Measurements from ENCODE around the gene NAP1L5.

The NAP1L5 gene, protein sequence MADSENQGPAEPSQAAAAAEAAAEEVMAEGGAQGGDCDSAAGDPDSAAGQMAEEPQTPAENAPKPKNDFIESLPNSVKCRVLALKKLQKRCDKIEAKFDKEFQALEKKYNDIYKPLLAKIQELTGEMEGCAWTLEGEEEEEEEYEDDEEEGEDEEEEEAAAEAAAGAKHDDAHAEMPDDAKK

DNA sequence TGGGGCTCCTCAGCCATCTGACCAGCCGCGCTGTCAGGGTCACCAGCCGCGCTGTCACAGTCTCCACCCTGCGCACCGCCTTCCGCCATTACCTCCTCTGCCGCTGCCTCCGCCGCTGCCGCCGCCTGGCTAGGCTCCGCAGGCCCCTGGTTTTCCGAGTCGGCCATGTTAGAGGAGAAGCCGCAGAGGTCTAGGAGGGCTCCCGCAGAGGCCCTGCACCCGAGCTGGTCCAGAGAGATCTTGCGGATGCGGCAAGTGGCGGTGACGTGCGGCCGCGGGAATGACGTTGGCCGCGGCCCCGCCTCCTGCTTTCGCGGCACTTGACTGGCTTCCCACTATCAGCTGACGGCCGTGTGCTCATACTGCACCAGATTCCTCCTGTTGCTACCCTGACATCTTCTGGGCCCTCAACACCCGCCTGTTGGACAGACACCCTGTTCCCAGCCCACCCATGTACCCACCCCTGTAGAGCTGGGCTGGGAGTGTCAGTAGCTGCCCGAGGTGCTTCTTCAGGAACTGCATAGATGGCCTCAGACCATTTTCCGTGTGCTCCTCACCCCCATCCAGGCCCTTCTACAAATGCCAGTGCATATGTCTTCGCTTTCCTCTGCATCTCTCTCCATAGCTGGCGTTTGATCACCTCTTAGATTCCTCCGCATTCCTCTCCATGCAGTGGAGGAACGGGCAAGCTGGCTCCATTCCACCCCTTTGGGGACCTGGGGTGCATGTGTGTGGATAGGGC is at the start of gene NAP1L5:
Gene NAP1L5, minus strand, starts transcription at position 242 of the 742 bp plus-strand sequence. Its CDS starts 75 bp downstream, at position 167.
- DNase-seq, result peak; percentile 55

DNA sequence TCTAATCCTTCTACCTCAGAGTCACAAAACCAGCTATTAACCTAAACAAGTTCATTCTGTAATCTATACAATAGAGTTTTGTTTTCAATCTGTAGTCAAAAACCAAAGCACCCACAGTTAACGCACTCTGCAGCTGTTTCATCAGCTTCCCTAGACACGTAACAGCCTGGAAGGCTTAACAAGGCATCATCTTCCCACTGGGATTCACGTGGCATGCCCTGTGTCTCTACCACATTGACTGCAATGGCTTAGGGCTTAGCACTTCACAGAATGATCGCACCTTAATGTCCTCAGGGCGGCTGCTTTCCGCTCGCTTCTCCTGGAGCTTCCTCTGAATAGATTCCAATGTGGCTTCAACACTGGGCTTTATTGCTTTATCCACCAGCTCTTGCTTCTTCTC is 49.7 kb upstream of the NAP1L5 start:
- no peak for DNase-seq

DNA sequence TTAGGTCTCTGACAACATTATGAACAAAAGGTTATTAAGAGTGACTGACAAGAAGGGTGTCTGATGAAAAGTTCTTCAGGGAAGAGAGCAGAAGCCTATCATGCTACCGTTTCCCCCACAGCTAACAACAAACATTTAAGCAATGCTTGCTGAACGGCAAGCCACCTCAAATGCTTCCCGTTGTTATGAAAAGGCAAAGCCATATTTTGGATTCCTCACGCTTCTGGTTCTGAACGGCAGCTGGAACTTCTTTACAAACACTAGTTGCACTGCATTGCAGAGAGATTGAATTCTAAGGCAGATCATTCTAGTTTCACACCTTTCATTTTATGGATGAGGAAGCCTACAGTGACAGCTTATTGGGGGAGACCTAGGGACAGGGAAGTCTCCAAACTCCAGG is 48.6 kb upstream of the NAP1L5 start:
- DNase-seq, result no peak

DNA sequence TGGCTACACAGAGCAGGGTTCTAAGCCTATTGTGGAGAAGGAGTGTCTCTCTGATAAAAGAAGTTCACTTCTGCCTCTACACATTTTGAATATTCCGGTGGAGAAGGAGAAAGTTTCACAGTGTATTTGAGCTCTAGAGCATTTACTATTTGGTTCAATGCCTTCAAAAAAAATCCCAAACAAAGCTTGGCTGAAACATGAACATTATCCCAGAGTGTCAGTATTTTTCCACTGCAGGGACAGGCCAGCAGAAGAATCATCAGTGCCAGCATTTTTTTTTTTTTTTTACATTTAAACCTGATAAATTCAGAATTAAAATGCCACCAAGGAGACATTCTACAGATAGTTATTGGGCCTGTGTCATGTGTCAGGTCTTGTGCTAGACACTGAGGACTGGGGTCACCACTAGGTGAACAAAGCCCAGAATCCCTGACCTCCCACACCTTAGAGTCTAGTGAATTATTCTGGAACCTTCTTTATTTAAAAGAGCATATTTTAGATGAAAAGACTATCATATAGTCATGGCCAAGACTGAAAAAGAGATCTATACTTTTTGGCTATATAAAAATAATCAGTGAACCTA is 48.0 kb upstream of the NAP1L5 start:
- DNase-seq, result no peak

DNA sequence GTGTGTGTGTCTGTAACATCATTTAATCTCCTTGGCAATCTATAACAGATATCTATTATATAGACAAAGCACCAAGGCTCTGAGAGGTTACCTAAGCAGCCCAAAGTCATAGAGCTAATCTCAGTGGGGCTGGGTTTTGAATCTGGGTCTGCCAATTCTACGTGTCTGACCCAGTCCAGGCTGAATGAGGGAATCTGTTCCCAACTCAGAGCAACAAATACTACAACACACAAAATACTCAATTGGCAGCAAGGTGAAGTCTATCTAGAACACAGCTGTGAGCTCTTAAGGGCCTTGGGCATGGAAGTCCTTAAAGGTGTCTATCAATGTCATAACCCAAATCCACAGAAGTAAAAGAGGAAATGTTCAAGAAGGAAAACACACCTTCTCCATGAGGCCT is 47.5 kb upstream of the NAP1L5 start:
- DNase-seq, result no peak

DNA sequence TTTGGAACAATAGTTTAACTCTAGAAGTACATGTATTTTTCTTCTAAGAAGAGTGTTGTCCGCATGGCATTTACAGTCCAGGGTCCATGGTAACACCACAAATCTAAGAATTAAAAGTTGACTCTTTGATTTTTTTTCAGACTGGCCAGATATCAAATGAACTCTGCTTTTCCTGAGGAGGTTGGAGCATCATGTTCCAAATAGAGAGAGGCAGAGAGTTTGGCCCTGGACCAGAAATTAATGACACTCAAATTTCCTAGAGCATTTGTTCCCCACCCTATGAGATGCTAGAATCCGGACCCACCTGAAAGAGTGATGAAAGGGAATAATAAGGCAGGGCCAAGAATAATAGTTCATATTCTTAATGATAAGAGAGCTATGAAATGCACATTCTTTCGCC is 47.0 kb upstream of the NAP1L5 start:
- no peak for DNase-seq

DNA sequence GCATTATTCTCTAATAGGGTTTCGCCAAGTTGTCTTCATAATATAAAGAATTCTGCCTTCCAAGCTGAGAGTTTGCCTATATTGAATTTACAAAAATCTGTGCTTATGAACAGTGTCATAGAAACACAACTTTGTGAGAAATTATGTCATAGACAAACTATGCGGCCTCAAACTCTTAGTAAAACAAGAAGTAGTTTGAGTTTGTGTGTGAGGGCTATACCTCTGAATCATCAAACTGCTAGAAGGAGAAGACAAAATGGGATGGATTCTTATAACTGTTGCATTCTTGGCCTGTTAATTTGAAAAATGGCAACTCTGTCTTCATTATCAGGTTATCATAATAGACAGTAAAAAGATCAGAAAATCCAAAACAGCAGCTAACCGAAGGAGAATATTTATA is 46.1 kb upstream of the NAP1L5 start:
- no peak for DNase-seq

DNA sequence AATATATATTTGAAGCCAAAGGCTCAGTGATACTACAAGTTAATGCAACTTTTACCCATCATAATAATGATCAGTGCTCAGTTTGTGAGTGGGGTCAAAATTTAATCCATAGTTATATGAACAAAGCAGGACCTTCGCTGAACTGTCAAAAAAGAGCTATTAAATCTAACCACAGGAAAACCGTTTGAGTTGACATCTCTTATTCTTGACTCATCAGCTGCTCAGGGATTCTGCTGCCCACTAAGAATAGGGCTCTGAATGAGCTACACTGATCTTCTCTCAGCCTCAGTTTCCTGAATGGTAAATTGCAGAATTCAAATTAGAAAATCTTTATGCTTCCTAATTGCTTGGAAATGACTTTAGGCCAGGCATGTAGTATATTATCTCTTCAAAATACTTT is 44.9 kb upstream of the NAP1L5 start:
- DNase-seq, result no peak

DNA sequence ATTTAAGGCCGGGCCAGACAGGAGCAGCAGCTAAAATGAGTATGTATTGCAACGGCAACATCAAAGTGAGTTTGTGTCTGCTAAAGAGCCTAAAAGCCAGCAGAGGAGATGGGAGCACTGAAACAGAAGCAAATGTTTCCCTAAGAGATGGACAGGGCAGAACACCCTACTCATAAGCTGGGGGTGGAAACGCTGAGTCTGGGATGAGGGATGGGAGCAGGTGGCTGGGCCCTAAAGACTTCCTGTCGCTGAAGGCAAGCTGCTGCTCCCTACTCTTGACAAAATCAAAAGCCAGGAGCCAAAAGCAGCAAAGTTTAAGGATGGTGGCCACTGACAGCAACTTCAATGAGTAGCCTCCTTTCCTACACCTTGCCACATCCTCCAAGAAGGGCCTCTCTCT is 40.6 kb upstream of the NAP1L5 start:
- DNase-seq, result no peak

DNA sequence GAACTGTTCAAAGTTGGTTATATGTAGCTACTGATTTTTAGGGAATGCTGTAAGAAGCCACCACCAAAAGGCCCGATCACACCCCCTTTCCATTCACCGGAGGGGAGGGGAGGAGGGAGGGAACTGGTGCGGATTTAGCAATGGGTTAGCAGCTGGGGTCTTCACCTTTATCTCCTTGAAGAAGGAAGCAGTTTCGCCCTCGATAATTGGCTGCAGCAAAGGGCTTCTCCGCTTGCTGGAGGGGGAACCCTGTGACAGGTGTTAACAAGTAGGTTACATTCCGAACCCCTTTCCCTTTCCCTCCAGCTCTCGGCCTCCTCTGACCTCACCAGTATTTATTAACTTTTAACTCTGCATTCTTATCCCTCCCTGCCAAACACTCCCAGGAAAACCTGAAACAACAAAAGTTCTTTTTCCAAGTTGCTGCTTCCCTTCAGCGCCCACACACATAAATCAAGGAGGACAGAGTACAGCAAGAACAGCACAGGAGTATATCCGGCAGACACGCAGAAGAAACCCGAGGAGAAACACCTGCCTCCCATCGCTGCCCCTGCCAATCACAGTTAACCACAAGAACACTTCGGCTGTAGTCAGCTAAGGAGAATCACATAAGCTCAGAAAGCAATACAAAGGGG is 39.8 kb upstream of the NAP1L5 start:
- DNase-seq, result peak; percentile 8

DNA sequence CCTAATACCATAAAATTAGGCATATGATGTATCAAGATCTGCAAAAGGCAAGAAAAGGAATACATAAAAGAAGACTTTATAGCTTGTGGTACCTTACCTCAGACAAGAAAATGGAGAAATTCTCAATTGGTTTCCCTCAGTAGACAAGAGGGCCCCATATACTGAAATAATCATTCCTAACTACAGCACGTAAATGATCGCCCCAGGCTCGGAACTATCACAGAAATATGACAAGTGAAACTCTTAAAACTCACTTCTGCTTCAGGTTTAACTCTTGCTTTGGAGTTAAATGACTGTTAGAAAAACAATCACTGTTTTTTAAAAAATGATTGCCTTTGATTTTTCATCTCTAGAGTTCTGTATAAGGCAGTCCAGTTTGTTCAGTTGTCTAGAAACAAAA is 38.6 kb upstream of the NAP1L5 start:
- DNase-seq, result no peak

DNA sequence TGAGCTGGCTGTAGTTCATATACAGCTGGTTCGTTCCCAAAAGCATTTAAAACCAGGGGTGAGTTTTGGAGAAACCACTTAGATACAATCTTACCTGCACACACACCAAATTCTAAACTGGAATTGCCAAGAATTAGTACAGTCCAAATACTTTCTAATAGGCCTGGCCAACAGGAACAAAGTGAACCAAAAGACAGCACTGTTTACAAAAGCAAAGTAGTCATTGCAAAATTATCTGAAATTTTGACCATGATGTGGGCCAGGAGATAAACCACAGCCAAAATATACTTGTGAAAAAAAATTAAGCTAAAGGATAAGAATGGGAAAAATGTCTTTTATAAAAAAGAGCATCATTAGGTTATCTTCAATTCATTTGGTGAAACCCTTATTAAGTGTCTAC is 37.9 kb upstream of the NAP1L5 start:
- no peak for DNase-seq

DNA sequence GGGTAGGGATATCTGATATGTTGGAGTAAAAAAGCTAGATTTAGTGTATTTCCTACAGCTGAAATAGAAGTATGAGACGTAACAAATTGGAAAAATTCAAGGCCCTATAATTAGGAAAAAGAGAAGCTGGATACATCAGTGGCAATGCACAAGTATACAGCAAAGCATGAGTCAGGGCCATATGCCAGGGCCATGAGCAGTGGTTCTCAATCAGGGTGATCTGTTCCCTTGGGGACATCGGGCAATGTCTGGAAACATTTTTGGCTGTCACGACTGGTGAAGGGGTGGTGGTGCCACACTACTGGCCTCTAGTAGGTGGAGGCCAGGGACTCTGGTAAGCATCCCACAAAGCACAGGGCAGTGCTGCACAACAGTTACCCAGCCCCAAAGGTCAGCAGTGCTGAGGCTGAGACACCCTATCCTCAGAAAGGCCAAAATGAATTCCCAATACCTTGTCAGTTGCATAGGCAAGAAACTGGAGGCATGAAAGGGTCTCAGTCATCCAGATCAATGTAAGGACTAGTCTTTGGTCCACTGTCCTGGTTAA is 36.8 kb upstream of the NAP1L5 start:
- DNase-seq, result no peak

DNA sequence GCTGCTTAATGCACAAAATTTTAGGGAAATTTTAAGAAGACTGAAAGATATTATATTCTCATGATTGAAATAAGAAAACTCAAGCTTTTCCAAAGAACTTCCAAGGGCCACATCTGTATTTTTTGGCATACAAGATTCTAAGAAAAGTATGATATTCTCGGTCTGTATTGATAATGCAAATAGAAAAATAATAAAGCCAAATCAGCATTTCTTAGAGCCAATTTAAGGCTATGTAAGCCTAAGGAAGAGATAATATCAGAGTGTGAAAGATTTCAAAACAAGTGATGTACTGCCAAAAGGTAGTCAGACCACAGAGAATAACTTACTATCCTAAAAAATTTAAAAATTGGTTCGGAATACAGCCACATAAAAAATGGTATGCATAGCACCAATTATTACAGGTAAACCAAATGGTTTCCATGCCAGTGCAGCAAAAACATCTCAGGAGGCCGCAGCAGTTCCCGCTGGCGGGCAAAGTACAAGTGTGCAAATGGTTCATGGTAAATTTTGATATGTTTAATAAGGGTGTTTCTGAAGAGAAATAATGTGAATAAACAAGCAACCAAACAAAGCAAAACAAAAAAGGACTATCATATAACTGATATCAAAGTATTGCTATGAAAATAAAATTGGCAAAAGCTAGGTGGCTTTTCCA is 35.2 kb upstream of the NAP1L5 start:
- no peak for DNase-seq

DNA sequence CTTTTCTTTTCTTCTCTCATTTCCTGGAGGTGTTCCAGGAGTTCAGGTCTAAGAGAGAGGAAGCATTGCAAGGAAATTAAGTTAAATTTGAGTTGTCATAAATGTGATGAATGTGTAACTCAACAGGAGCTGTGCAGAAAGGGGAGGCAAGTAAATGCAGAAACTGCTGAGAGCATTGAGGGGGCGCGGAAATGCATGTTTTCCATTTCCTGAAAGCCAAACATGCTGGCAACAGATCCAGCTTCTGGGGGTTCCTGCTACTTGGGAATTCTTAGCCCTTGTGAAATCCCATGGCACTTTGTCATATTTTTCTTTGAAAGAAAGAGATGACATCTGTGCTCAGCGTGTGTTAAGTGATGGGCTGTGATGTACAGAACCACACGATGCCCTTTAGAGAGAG is 33.8 kb upstream of the NAP1L5 start:
- DNase-seq, result no peak

DNA sequence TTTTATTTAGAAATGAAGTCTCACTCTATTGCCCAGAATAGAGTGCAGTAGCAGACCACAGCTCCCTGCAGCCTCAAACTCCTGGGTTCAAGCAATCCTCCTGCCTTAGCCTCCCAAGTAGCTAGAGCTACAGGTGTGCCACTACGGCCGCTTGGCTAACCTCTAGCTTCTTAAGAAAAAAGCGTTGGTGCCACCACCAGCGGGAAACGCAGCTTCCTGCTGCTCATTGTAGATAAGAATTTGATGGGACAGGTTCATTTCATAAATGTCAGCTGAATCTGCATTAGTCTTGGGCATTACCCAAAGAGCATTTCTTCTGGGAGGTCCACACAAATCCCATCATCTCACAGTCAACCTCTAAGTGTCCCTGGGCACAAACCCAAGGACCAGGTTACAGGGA is 33.2 kb upstream of the NAP1L5 start:
- DNase-seq, result no peak

DNA sequence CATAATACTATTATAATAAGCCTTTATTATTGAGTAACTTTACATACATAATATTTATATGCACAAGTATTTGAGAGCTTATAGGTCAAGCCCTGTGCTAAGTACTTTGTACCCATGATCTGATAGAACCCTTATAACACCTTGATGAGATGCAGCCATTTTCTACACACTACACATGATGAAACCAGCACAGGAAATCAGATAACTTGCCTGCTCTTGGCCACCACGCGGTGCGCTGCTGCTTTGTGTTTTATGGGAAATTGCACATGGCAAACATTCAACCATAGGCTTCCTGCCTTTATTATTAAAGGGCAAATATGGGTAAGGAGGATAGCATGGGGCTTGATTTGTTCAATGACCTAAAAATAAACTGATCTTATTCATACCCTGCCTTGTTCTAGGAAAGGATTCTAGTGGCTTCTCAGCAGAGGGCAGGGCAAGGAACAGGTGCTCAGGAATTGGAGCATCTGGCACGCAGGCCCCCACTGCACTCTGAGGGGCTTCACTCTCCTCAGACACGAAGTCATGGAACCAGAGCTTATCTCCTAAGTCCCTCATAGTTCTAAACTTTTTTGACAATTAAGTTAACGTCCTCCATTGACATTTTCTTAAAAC is 31.6 kb upstream of the NAP1L5 start:
- no peak for DNase-seq

DNA sequence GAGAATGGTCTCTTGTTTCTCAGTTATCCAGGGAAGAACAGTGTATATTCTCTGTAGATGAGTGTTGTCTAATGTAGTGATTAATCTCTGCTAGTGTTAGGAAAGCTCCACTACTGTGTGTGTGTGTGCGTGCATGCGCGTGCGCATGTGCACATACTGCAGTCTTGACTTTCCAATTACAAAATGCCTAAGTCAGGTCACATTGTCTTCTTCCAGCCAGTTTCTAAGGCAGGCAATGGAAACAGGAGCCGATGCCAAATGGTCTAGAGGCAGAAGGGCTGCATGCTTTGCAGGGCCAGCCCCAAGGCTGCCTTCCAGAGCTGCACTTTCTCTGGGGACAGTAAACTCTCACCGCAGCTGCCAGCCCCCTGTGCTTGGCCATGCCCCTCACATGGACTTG is 30.5 kb upstream of the NAP1L5 start:
- no peak for DNase-seq

DNA sequence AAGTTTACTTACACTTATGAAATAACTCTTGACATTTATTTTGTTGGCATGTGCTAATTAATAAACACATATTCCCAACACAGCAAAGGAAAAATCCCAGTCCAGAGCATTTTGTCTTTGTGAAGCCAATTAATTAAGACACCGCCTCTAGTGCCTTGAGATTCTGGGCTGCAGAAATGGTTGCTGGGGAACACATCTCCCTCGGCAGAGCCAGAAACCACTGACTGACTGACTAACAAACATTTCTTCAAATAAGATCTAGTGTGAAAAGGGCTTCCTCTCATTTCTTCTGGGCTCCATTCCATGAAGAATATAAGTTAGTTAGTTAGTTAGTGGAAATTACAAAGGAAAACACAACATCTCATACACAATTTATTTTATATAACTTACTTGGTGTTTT is 28.4 kb upstream of the NAP1L5 start:
- no peak for DNase-seq

DNA sequence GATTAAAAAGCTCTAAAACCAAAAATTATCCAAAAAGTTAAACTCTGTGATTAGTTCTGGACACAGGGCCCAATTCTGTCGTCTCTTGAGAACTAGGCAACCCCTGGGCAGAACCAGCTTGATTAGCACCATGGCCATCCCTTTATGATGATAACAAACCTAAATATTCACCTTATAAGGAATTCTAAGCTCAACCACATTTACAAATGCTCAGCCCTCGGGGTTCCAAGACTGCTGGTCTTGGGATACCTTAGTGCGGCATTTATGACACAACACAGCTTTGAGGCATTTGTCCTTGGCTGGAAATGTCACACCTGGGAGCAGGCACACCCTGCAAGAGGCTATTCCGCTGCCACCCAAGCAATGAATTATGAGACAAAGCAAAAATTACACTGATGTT is 27.5 kb upstream of the NAP1L5 start:
- no peak for DNase-seq

DNA sequence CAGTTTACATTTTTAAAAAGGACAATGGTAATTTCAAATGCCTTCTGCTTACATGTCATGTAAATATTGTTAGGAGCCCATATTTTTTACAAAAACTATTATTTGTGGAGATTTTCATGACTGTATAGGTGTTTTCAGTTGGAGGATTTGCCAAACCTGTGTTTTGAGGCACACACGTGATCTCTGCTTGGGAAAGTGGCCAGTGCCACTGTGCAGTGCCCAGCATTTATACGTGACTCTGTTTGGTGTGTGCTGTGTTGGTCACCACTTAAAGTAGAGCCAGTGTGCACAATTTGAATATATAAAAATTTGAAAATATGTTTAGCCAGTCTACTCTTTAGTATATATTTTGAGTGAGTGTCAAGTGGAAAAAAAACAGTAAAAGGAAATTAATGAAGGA is 26.8 kb upstream of the NAP1L5 start:
- no peak for DNase-seq

DNA sequence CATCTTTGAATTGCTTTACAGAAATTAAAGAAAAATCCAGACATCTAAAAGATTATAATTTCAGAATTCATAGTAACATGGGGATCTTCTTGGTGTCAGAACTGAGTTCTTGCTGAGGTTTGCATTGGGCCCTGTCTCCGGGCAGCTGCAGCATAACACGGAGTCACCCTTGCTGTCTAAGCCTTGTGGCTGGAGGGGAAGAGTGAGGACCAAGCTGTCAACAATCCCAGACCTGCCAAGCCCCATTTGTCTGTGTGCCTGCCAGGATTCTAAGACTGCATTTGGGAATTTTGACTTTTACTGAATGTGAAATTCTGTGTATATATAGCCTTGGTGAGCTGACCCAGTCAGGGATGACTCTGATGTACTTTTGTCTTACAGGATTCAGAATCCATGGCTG is 25.2 kb upstream of the NAP1L5 start:
- no peak for DNase-seq

DNA sequence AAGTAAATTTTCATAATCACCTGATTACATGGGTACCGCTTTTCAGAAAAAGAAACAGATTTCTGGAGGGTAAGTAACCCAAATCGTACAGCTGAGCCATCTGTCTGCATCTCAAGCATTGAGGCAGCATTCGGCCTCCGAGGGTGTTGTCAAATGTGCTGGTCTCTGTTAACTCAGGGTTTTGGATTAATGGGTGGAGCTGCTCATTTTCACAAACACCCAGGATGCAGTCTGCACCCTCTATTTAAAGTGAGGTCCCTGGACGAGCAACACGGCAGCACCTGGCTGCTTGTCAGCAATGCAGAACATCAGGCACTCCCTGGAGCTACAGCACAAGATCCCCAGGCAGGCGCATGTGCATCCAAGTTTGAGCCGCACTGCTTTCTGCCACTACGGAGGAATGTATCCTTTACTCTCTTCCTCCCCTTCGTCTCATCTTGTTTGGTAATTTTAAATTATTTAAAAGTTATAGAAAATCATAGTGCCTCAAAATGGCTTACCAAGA is 24.7 kb upstream of the NAP1L5 start:
- DNase-seq, result no peak

All from stimulated activated CD4-positive, alpha-beta T cell treated with anti-CD3 and anti-CD28 coated beads, Interleukin-12 subunit alpha, Interleukin-12 subunit beta, amount 100 ng/mL, for 4 hours (primary cell).